Stimulated activated CD8-positive, alpha-beta memory T cell treated with anti-CD3 and anti-CD28 coated beads, Interleukin-15, amount 100 ng/mL, for 48 hours (primary cell): ENCODE results near the gene TTC7B.
"Not testable (repeated sequence)": the region's sequence is repeated elsewhere in the genome, so short reads cannot be mapped to it uniquely, and the experiment has no call there.

ENCODE experiments used
- DNase-seq, 2 donors: peaks; one replicate each; pipeline ENCODE4 v3.0.0-alpha.2; 2020; ENCODE audit warnings: low read depth in 2 of 2

Gene TTC7B, protein sequence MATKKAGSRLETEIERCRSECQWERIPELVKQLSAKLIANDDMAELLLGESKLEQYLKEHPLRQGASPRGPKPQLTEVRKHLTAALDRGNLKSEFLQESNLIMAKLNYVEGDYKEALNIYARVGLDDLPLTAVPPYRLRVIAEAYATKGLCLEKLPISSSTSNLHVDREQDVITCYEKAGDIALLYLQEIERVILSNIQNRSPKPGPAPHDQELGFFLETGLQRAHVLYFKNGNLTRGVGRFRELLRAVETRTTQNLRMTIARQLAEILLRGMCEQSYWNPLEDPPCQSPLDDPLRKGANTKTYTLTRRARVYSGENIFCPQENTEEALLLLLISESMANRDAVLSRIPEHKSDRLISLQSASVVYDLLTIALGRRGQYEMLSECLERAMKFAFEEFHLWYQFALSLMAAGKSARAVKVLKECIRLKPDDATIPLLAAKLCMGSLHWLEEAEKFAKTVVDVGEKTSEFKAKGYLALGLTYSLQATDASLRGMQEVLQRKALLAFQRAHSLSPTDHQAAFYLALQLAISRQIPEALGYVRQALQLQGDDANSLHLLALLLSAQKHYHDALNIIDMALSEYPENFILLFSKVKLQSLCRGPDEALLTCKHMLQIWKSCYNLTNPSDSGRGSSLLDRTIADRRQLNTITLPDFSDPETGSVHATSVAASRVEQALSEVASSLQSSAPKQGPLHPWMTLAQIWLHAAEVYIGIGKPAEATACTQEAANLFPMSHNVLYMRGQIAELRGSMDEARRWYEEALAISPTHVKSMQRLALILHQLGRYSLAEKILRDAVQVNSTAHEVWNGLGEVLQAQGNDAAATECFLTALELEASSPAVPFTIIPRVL

DNA sequence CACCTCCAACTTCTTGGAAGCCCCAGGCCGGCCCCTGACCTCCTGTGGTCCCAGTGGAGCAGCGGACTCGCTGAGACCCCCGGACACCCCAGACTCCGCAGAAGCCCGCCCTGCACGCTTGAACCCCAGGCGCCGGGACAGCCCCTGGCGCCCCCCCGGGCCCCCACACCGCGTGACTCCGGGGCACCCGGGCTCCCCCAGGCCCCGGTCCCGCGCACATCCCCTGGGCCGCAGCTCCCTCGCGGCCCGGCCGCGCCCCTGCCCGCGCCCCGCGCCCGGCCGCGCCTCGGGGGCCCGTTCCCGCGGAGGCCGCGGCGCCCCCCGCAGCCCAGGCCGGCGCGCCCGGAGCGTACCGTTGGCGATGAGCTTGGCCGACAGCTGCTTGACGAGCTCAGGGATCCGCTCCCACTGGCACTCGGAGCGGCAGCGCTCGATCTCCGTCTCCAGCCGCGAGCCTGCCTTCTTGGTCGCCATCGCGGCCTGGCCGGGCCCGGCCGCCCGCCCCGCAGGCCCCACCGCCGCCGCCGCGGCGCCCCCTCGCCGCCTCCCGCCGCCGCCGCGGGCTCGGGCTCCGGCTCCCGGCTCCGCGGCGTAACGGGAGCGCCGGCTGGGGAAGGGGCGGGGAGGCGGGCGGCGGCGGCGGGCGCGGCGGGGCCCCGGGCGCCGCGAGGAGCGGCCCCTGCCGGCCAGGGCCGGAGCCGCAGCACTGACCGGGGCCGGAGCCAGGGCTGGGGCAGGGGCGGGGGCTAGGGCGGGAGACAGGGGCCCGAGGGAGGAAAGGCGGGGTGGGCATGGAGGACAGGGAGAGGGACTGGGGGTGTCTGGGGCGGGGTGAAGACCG lies at the start of gene TTC7B:
TSS of gene TTC7B (minus strand) at position 609 of the 841 bp plus-strand sequence. CDS start at position 474, 135 bp downstream.
- peak in 1 of 2 donors; percentile 9 for DNase-seq

DNA sequence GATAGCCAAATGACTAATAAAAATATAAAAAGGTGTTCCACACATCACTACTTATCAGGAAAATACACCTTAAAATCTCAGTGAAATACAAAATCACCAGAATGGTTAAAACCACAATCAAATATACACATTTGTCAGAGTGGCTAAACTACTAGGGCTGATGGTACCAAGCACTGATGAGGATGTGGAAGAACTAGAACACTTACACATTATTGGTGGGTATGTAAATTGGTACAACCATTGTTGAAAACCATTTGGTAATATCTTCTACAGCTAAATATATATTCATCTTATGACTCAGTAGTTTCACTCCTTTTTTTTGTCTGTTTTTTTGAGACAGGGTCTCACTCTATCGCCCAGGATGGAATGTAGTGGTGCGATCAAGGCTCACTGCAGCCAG lies 48.5 kb upstream of the TTC7B start:
- no peak for DNase-seq

DNA sequence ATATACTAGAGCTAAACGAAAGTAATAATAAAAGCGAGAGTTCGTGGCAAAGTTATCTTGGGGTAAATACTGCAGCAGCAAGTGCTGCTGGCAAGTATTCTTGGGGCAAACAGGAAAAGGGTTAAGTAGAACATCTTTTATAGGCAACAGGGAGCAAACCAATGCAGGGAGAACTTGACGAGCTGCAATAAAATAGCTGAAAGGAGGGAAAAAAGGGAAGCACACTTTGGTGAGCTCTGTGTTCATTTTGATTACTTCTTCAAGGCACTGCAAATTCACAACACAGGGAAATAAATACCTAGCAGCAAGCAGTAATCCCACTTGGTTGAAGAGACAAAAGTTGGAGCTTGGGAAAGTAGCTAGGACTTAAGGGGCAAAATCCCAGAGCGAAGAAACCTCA lies 42.3 kb upstream of the TTC7B start:
- DNase-seq = no peak

DNA sequence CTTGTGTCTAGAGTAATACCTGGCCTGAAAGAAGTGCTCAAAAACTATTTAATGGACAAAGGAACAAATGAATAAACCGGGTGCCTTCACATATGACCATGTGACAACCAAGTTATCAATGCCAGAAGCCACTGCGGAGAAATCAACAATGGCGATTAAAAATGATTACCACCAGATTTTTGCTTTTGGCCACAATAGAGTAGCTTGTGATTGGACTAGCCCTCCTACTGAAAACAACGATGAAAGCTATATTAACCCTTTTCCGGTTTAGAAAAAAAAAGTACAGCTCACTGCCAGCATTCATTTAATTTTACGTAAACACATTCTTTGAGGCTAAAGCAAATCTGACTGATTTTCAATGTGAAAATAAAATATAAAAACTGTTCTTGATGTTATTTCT lies 41.6 kb upstream of the TTC7B start:
- DNase-seq = no peak

DNA sequence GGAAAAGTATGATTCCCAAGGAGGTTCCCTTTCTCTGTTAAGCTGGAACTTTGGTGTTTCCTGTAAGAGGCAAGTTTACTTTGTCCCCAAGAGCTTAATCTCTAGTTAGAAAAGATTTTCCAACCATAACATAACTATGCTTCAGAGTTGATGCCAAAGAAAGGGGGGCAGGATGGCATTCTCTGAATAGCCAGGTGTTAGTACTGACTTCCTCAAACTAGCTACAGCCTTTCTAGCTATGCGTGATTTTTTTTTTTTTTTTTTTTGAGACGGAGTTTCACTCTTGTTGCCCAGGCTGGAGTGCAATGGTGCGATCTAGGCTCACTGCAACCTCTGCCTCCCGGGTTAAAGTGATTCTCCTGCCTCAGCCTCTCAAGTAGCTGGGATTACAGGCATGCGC lies 39.9 kb upstream of the TTC7B start:
- DNase-seq = not testable (repeated sequence)

DNA sequence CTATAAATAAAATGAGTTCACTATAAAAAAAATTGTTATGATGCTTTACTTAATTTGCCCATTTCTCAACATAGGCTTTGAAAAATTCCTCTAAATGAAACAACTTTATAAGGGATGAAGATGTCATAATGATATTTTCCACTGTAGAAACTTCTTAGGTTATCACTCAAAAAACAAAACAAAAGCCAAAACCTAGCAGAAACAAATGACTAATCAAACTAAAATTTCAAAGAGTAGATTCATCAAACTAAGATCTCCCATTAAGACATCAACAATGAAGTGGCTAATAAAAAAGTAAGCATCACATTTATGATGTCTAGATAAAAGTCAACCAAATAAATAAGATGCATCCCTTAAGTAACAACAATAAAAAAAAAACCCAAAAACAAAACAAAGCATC lies 36.9 kb upstream of the TTC7B start:
- DNase-seq = no peak

DNA sequence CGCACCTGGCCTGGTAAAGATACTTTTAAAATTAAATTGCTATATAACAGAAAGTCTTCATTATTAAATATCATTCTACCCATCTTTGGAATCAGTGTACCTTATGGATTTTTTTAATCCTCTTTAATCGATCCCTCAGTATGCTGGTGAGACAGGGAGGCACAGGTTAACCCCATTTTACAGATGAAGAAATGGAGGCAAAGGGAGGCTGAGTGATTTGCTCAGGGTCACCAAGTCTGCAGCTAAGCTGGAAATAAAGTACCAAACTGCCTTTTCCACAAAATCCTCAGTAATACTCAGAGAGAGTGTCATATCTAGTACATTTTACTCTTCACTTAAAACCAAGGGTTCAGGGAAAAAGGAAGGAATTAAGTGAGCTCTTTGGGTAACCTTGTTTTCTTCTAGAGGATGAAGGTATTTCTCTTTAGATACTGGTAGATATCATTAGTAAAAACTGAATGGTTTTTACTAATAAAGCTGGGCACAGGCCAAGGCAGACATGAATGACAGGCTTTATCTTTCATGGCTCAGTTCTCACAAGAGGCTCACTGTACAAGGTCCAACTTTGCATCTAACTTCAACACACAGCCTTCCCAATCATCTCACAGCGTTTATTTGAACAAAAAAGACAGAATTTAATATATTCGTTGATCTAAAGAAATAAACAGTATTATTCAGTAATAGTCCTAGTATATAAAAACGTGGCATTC lies 35.3 kb upstream of the TTC7B start:
- DNase-seq = no peak

DNA sequence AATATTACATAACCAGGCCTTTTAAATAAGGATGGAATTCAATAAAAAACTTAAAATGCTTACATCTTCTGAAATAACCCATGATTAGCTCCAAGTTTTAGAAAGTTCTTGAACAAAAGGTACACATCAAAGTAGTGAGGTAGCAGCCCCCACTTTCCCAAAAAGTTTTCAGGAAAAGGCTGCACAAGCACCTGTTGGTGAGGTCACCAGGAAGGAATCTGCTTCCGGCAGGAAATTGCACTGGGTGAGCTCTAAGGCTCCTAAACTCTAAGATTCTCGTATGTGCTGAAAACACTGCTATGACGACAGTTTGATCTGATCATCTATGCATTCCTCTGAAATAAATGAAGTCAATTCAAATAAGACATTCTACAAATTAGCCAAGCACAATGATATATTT lies 34.3 kb upstream of the TTC7B start:
- DNase-seq = no peak

DNA sequence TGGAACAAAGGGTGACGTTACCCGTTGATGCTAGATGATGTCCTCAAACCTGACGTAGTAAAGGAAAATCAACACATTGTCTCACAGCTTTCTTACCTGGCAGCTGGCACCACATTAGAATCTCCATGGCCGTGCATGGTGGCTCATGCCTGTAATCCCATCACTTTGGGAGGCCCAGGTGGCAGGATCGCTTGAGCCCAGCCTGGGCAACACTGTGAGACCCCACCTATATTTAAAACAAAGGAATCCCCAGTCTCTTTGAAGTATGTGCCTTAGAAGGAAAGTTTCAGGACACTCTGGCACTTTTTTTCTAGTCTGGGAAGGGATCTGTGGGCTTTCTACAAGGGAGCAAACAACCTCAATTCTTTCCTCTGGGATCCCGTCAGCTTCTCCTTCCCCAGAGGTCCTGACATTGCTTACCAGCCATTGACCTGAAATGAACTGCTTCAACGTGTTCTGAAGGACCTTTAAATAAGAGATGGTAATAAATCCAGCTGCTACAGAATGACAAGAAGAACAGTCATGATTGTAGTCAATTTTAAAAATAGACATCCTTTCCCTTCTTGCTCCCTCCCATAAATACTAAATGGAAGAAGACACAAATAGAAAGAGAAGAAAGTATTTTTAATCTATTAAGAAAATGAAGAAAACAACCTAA lies 33.7 kb upstream of the TTC7B start:
- DNase-seq = no peak

DNA sequence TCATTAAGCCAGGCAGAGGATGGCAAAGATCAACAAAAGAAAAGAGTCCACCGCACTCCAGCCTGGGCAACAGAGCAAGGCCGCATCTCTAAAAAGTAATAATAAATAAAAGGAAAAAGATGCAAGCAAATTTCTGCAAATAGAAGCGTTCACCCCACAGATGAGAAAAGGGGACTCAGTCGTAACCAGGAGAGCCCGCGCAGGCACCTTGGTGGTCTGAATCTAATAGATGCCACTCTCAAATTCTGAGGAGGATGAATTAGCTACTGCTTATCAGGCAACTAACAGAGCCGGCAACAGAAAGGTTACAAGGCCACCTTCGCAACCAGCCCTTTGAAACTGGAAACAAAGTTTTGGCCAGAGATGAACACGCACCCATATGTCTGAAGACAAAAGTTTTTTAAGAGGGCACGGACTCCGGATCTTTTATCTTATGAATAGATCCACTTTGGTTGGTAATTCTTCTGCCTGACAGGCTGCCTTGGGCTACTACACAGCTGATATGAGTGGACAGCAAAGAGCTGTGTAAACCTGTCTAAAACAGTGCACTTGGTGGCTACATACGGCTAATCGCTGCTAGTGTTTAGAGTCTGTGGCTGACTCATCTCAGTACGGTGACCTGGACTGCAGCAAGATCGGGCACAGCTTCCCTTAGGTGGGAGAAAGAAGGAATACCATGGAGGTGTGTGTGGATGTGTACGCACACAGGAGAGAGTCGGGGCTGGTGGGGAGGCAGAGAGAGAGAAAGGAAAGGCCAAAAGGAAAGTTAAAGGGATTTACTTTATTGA lies 32.9 kb upstream of the TTC7B start:
- no peak for DNase-seq

DNA sequence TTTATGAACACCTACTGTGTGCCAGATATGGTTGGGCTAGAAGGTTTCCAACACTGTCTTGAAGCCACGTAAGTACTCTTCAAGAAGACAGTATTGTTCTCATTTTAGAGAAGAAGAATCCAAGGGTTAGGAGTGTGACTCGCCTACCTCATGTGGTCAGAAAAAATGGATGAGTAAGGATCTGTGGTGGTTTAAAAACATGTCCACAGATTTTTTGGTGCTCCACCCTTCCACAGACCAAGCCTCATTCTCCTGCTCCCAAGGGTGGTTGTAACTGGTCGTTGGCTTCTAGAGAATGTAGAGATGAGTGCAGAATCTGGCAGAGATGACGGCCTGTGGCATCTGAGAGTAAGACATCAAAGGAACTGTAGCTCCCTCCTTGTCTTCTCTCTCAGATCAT lies 30.3 kb upstream of the TTC7B start:
- no peak for DNase-seq

DNA sequence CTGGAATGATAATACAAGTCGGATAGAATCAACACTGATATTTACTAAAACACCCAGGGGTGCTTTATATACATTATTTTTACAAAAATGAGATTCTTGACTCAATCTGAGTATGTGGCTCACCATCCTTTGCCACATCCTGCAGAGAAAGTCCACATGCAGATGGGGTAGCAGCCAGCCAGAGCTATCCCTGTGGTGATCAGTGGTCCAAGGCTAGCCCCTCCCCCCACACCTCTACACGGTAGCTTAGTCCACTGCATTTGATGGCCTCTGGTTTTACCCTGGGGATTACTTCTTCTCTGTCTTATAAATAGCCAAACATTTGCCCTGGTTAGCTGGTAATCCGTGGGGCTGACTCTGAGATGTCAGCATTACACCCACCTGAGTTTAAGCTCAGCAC lies 28.1 kb upstream of the TTC7B start:
- no peak for DNase-seq

DNA sequence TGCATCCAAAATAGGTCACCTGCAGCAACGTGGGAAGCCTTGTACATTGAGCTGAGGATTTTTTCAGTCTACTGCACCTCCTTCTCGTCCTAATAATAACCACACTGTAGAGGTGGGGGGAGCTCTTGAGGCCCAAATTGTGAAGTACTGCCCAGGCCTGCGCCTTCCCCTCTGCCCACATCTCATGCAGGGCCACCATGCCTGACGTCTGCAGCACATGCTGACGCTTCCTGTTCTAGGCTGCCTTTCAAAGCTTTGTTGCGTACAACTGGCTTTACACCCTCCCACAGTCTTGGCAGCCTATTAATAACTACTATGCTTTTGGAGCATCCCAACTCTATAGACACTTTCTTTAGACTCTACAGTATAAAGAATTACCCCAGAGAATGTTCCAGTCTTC lies 26.5 kb upstream of the TTC7B start:
- DNase-seq = no peak

DNA sequence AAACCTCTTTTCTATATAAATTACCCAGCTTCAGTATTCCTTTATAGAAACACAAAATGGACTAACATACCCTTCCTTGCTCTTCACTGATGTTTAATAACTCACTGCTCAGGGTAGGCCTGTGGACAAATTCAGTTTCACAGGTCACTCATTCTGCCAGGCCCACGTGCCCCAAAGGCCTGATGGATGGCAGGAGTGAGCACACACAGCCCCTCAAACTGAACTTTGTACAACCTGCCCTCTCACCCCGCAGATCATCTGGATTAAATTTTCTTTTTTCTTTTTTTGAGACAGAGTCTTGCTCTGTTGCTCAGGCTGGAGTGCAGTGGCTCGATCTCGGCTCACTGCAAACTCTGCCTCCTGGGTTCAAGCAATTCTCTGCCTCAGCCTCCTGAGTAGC lies 24.4 kb upstream of the TTC7B start:
- not testable (repeated sequence) for DNase-seq

DNA sequence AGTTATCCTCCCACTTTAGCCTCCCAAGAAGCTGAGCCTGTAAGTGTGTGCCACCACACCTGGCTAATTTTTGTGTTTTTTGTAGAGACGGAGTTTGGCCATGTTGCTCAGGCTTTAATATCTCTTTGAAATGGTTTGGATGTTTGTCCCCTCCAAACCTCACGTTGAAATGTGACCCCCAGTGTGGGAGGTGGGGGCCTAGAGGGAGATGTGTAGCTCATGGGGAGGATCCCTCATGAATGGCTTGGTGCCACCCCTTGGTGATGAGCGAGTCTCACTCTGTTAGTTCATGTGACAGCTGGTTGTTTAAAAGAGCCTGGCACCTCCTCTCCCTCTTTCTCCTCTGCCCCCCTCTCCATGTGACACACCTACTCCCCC lies 23.6 kb upstream of the TTC7B start:
- no peak for DNase-seq

DNA sequence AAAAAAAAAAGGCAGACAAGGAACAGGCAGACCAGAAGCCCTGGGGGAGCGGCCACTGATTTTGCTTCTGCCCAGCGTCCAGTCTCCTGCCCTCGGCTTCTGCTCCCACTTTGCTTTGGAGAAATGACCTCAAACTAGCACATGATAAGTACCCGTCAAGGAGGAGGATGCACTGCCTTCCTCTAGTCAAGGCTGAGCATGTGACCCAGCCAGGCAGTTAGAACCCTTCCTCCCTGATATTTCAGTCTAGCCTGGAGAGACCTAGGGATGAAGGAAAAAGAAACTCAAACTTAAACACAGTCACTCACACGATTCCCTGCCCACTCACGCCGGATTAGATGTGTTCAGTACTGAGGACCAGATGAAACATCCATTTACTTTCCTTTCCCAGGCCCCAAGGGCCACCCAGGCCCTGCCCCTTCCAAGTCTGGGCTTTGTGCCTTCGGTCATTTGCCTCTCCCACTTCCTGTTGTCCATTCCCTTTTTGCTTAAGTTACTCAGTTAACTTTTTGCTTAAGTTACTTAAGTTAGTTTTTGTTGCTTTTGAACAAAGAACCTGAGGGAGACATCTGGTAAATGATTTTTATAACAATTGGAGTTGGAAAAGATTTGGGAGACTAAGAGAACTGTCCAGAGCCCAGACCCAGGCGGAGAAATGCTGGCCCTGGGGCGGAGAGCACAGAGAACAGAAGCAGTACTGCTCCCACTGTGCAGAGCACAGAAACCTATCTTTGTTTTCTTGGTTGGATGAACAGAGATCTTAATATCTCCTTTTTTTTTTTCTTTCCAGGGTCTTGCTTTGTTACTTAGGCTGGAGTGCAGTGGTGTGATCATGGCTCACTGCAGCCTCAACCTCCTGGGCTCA lies 23.0 kb upstream of the TTC7B start:
- no peak for DNase-seq

DNA sequence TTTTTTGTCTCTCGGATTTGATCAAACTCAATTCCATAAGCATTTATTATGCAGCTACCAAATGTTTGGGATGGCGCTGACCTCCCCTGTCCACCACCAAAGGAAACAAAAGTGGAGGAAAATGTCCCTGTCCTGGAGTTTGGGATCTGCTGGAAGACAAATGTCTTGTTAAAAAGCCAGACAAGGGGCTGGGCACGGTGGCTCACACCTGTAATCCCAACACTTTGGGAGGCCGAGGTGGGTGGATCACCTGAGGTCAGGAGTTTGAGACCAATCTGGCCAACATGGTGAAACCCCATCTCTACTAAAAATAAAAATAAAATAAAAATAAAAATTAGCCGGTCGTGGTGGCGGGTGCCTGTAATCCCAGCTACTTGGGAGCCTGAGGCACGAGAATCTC lies 22.3 kb upstream of the TTC7B start:
- DNase-seq = not testable (repeated sequence)

DNA sequence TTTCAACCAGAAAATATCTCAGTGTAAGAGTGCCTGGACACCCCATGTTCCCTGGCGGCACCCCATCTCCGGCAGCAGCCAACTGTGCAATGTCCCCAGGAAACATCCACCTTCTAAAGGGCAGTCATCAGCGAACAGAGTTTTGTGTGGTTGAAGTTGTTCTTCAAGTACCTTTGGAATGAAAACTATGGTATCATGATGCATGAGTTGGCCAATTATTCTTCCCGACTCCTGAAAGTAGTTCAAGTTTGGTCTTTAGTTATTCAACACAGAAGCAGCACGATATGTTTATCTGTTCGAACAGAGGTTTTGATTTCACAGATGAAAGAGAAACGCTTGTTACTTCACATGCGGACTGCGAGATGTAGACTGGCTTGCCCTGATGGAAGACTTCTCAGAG lies 21.1 kb upstream of the TTC7B start:
- no peak for DNase-seq

DNA sequence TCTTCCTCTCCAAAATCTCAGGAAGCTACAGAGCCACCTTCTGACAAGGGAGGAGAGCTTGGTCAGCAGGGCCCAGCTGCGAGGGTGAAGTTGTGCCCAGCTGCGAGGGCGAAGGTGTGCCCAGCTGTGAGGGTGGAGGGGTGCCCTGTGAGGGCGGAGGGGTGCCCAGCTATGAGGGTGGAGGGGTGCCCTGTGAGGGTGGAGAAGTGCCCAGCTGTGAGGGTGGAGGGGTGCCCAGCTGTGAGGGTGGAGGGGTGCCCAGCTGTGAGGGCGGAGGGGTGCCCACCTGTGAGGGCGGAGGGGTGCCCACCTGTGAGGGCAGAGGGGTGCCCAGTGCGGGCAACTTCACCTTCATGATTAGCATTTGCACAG lies 20.4 kb upstream of the TTC7B start:
- no peak for DNase-seq
